Large intestine (tissue), 3 donors: ENCODE results near the gene AMACR. TPM values are rescaled to one million over a fixed set of nuclear protein-coding genes. Genes with fewer than 3 reads are reported as not detected.
A peak's percentile ranks its signal among the peaks of the same experiment; 100 is the strongest.
"Not testable (repeated sequence)": the region's sequence is repeated elsewhere in the genome, so short reads cannot be mapped to it uniquely, and the experiment has no call there.

Experiments
- DNase-seq, 2 donors: peaks; one replicate each; pipeline versions ENCODE4 v3.0.0 to v3.0.0-alpha.2; 2013
- H3K27ac ChIP-seq: one replicate; pipeline ENCODE4 v1.5.1; 2013; ENCODE audit warnings: low read length
- H3K27me3 ChIP-seq: 2 replicates; pipeline ENCODE4 v1.6.1; 2013; ENCODE audit warnings: low read length; ENCODE audit not compliant: control insufficient read depth, insufficient read depth
- H3K36me3 ChIP-seq: 2 replicates; pipeline ENCODE4 v1.6.1; 2013; ENCODE audit warnings: low read length; ENCODE audit not compliant: control insufficient read depth, insufficient read depth
- H3K4me1 ChIP-seq: one replicate; pipeline ENCODE4 v1.6.1; 2013; ENCODE audit warnings: low read length; ENCODE audit not compliant: control insufficient read depth, insufficient read depth
- H3K4me3 ChIP-seq: one replicate; pipeline ENCODE4 v1.5.1; 2013; ENCODE audit warnings: low read length
- H3K9me3 ChIP-seq: one replicate; pipeline ENCODE4 v1.6.1; 2013; ENCODE audit warnings: mild to moderate bottlenecking, low read depth, low read length, moderate library complexity; ENCODE audit not compliant: control insufficient read depth
- WGBS: methylation state at CpG from one replicate; pipeline ENCODE4 v1.1.5; 2013; ENCODE audit warnings: low lambda C conversion rate; ENCODE audit not compliant: insufficient coverage; 5-methylcytosine and 5-hydroxymethylcytosine counted together
- polyA plus RNA-seq: library from polyadenylated mRNA; unstranded; fragments of 120-200 nt; gene quantifications from one replicate; pipeline ENCODE4 v1.2.1, GENCODE V29; 2013

The AMACR gene
- polyA plus RNA-seq, 1 donor = 59.5 TPM

- H3K9me3 ChIP-seq = no peaks in the 10 kb centered on the region
- no peak overlapping the region for H3K4me3 ChIP-seq
- H3K4me1 ChIP-seq = peaks cover 13% of the 10 kb centered on the region
- H3K27ac ChIP-seq = no peak overlapping the region
- no CpG with 5 or more reads among the region's 2 CpGs for WGBS
- H3K27me3 ChIP-seq = no peaks in the 10 kb centered on the region
- H3K36me3 ChIP-seq = peaks cover 5% of the 10 kb centered on the region
- no peak for DNase-seq
These were observed 30.5 kb upstream of the AMACR start for GRCh38 chr5:34038390-34038789.

DNA sequence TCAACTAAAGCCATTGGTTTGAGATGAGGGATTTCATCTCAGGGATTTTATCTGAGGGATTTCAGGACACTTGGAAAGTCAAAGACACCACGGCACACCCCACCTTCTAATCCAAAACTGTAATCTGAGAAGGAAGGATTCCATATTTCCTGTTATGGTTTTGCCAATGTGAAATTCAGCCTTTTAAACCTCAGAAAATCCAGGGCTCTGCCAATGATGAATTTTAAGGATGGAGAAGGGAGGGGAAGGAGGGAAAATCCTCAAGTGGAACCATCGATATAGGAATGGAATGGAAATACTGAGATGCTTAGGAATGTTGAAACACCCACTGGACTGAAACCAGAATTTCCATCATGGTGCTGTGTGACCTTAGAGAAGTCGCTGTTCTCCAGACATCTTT lies 29.9 kb upstream of the AMACR start:
- Histone ChIP-seq H3K4me3 (no peak overlapping the region), H3K27ac (no peak overlapping the region), H3K27me3 (no peaks in the 10 kb centered on the region), H3K4me1 (peaks cover 14% of the 10 kb centered on the region), H3K36me3 (peaks cover 9% of the 10 kb centered on the region), H3K9me3 (no peaks in the 10 kb centered on the region)
- no peak for DNase-seq
- no CpG with 5 or more reads among the region's 3 CpGs for WGBS

- Histone ChIP-seq H3K4me1 (peaks cover 14% of the 10 kb centered on the region), H3K27me3 (no peaks in the 10 kb centered on the region), H3K9me3 (no peaks in the 10 kb centered on the region), H3K27ac (no peak overlapping the region), H3K4me3 (no peak overlapping the region), H3K36me3 (peaks cover 9% of the 10 kb centered on the region)
- 100% methylated on average over 1 of the region's 2 CpGs for WGBS
- DNase-seq = no peak
These were observed 27.9 kb upstream of the AMACR start for GRCh38 chr5:34035756-34036155.

- no CpG with 5 or more reads among the region's 4 CpGs for WGBS
- peak overlapping the region; percentile 75 for H3K27ac ChIP-seq
- DNase-seq = peak; percentile 51 to 80
These were observed 26.9 kb upstream of the AMACR start for GRCh38 chr5:34034534-34035327.

DNA sequence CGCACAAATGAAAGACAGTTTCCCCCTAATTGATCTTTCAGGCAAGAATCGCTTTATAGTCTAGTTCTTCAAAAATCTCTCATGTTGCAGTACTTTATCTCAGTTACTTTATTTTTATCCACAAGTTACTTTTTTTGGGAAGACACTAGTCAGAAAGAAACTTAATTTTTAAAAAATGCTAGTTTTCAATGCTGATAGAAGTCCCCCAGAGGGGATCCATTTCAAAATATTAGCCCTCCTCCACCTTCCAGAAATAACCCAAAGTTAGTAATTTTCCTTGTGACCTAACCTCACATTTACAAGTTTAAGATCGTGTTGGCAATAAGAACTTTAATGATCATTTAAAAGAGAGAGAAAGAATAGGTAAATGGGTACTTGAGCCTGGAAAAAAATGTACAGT lies 24.1 kb upstream of the AMACR start:
- no peaks in the 10 kb centered on the region for H3K9me3 ChIP-seq
- H3K27me3 ChIP-seq = no peaks in the 10 kb centered on the region
- no peak for DNase-seq
- peaks cover 12% of the 10 kb centered on the region for H3K36me3 ChIP-seq
- H3K4me3 ChIP-seq = no peak overlapping the region
- H3K27ac ChIP-seq = no peak overlapping the region
- WGBS = 100% methylated on average over 2 of the region's 3 CpGs
- H3K4me1 ChIP-seq = peaks cover 14% of the 10 kb centered on the region

More at GRCh38 chr5:34034534-34035327, 26.9 kb upstream of the AMACR start:
- Histone ChIP-seq H3K27me3 (no peaks in the 10 kb centered on the region), H3K4me3 (no peak overlapping the region), H3K9me3 (no peaks in the 10 kb centered on the region), H3K36me3 (peaks cover 9% of the 10 kb centered on the region), H3K4me1 (peaks cover 14% of the 10 kb centered on the region)

DNA sequence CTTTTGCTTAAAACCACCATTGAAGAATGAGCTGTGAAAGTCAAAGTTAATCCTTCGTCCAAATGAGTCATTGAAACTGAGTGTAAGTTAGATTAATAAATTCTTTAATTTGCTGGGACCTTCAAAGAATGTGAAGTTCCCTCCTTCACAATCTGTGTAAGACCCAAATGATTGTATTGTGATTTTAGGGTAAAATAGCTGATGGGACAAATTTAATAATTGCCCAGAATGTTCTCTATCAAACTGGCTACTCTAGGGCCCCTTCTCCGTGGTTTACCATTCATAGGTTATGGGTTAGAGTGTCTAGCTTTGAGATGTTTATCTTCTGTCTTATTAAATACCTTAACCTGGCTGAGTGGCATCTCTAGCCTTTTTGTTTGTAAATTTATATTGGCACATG lies 23.3 kb upstream of the AMACR start:
- 100% methylated on average over 1 of the region's 2 CpGs for WGBS
- Histone ChIP-seq H3K4me3 (no peak overlapping the region), H3K36me3 (peaks cover 14% of the 10 kb centered on the region), H3K4me1 (peaks cover 14% of the 10 kb centered on the region), H3K27ac (no peak overlapping the region), H3K9me3 (no peaks in the 10 kb centered on the region), H3K27me3 (no peaks in the 10 kb centered on the region)
- no peak for DNase-seq

- not testable (repeated sequence) for DNase-seq, H3K27me3 ChIP-seq, H3K9me3 ChIP-seq, H3K4me3 ChIP-seq
- peaks cover 16% of the 10 kb centered on the region for H3K36me3 ChIP-seq
- peaks cover 14% of the 10 kb centered on the region for H3K4me1 ChIP-seq
- peak overlapping the region; percentile 25 for H3K27ac ChIP-seq
- WGBS = no CpG with 5 or more reads among the region's 2 CpGs
These were observed 22.7 kb upstream of the AMACR start for GRCh38 chr5:34030585-34030984.

DNA sequence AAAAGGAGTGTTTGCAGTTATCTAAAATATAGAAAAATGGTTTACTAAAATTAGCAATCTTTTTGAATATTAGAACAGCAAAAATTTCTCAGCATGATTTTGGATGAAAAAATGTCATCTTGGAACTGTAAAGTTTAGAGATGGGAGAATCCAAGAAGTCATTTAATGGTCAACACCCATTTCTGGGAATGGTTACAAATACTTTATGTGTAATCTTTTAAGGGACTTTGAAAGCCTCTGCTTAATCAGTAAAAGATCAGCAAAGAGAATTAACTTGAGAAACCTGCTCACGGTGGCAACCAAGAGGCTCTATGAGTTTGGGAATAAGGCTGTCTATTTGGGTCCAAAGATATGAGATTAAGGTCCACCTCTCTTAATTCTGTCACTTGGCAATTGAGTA lies 22.2 kb upstream of the AMACR start:
- Histone ChIP-seq H3K36me3 (peaks cover 17% of the 10 kb centered on the region), H3K9me3 (no peaks in the 10 kb centered on the region), H3K4me1 (peaks cover 11% of the 10 kb centered on the region), H3K27me3 (no peaks in the 10 kb centered on the region), H3K27ac (peak overlapping the region; percentile 25), H3K4me3 (no peak overlapping the region)
- WGBS = no CpG with 5 or more reads among the region's 1 CpG
- DNase-seq = no peak

DNA sequence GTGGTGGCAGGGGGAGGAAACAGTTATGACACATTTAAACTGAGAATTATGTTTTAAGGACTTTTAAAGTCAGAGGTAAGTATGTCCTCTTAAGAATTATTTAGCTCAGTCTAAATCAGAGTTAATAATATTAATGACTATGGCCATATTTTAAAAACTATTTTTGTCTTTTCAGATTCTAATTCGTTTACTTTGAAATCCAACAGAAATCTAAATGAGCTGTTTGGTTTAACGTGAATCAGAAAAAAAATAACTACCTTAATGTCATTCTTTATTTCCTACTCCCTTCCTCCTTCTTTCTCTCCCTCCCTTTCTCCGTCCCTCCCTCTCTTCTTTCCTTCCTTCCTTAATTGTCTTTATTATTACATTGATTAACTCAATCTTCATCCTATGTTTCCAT lies 20.5 kb upstream of the AMACR start:
- Histone ChIP-seq H3K9me3 (no peaks in the 10 kb centered on the region), H3K27me3 (no peaks in the 10 kb centered on the region), H3K4me3 (no peak overlapping the region), H3K4me1 (peaks cover under 1% of the 10 kb centered on the region), H3K27ac (no peak overlapping the region), H3K36me3 (peaks cover 24% of the 10 kb centered on the region)
- DNase-seq = no peak
- WGBS = 95% methylated on average over 3 of the region's 3 CpGs

- Histone ChIP-seq H3K27ac (no peak overlapping the region), H3K27me3 (no peaks in the 10 kb centered on the region), H3K4me3 (no peak overlapping the region), H3K4me1 (peaks cover 11% of the 10 kb centered on the region), H3K36me3 (peaks cover 20% of the 10 kb centered on the region), H3K9me3 (no peaks in the 10 kb centered on the region)
- WGBS = 100% methylated on average over 1 of the region's 9 CpGs
- DNase-seq = no peak
These were observed 18.4 kb upstream of the AMACR start for GRCh38 chr5:34026089-34026761.
